Effector CD8-positive, alpha-beta T cell (primary cell): ENCODE results near the gene HGS.

Experiments
- DNase-seq: peaks from one replicate; lab custom pipeline; 2025; lab: John Stamatoyannopoulos, UW

The HGS gene

GRCh38 chr17:81741049-81741593 lies 57.3 kb downstream of the HGS start:
- DNase-seq: no peak

- DNase-seq: no peak
Observed at GRCh38 chr17:81741594-81742452, 58.0 kb downstream of the HGS start.
